NOMO-1 treated with dmso at 0.1 percent for 144 hours (cell line): ENCODE measurements around the gene SLC41A1.

Experiments used
- DNase-seq: peaks from one replicate; lab custom pipeline; 2025; ENCODE audit not compliant: unreplicated experiment; lab: John Stamatoyannopoulos, UW

Gene SLC41A1

GRCh38 chr1:205760606-205761005, 52.4 kb downstream of the SLC41A1 start:
- no peak for DNase-seq

DNA sequence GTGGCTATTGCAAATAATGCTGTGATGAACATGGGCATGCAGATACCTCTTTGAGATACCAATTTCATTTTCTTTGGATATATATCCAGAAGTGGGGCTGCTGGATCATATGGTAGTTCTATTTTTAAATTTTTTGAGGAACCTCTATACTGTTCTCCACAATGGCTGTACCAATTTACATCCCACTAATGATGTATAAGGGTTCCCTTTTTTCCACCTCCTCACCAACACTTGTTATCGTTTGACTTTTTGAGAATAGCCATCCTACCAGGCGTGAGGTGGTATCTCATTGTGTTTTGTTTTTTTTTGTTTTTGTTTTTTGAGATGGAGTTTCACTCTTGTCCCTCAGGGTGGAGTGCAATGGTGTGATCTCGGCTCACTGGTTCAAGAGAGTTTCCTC, 56.4 kb downstream of the SLC41A1 start:
- no peak for DNase-seq

DNA sequence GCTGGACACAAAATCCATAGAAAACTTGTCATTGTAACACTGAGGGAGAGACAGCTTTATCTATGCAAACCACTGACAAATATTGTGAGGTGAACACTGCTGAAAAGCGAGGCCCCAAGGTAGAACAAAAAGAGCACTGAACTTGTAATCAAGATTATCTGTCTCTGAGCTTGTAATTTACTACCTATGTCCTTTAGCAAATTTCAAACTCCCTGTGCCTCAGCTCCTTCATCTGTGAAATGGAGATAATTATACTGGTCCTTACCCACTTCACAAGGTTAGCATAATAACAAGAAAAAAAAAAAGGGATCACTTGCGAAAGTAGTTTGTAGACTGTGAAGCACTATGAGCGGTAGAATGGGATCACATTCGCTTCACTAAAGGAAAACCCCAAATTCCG, 58.1 kb downstream of the SLC41A1 start:
- no peak for DNase-seq

- no peak for DNase-seq
Observed at GRCh38 chr1:205751036-205751651, 61.9 kb downstream of the SLC41A1 start.

GRCh38 chr1:205750138-205751035, 62.6 kb downstream of the SLC41A1 start, which contains the start of gene NUCKS1:
TSS of gene NUCKS1 (minus strand) at chr1:205750182. CDS start at chr1:205749973, 209 bp downstream.
- DNase-seq, result peak; percentile 98

DNA sequence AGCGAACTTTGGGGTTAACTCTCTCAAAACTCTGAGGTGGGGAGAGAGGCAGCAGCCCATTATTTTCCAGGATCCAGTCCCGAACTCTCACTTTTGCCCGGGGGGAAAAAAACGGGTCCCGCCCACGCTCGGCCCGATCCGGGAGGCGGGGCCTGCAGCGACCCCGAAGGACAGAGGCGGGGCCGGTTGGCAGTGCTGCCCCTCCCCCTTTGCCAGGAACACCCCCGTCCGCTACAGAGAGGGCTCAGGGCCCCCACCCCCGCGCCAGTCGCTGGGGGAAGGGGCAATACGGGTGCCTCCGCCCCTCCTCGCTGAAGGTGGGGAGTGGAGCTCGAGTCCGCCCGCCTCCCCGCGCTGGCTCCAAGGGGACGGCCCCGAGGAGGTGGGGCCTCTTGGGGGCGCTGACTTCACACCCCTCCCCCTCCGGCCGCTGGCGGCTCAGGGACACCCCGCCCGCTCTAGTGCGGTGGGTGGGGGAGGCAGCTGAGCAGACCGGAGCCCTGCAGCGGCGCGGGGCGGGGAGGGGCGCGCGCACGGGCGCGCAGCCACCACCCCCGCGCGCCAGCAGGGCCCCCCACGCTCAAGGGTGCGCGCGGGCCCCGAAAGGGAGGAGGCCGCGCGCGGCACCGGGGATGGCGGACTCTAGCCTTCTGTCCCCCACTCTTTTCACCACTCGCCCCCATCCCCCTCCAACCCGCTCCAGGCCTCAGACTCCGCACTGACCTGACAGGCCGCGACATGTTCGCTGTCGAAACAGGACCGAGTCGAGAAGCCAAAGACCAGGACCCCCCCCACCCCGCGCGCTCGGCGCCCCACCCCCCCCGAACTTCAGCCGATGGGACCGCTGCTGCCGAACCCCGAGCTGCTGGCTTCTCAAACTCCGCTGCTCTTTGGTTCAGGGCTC, 63.5 kb downstream of the SLC41A1 start:
- peak; percentile 91 for DNase-seq

DNA sequence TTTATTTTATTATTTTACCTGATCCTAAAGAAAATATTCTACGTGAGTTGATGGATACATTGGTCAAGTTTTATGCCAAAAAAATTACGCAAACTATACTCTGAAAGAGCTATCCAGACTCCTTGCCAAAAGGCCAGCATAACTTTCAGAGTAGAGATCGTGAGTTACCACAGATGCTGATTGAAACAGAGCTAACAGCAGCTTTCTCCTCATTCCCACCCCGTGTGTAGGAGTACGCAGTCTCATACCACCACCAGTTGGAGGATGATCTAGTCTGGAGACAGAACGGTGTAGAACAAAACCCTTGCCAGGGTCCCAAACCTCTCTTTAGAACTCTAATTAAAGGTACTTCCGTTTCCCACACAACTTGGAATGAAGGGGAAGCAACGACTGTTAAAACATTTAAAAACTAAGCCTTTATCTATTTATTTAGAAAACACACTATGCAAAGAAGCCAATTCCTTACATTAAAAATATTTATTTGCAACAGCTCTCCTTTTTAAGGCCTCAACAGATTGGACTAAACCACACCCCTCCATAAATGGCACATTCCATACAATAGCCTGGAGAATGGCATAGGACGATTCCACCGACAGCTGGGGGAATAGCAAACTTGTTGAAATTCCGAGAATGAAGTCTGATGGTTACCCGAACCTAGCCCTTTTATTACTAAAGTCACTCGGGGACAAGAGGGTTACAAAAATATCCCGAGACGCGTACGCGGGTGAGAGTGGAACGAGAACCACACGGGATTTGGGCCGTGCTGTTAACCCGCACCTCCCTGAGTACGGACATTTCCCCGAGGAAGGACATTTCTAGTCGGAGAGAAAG, 64.4 kb downstream of the SLC41A1 start:
- peak; percentile 51 for DNase-seq

GRCh38 chr1:205746757-205747412, 66.1 kb downstream of the SLC41A1 start:
- DNase-seq, result no peak

- no peak for DNase-seq
Observed at GRCh38 chr1:205744403-205744802, 68.6 kb downstream of the SLC41A1 start.

GRCh38 chr1:205743977-205744376, 69.0 kb downstream of the SLC41A1 start:
- no peak for DNase-seq

- DNase-seq, result no peak
Observed at GRCh38 chr1:205741681-205742080, 71.3 kb downstream of the SLC41A1 start.

GRCh38 chr1:205739348-205740160, 73.4 kb downstream of the SLC41A1 start:
- no peak for DNase-seq
